Thyroid gland (tissue), 4 donors: Measurements from ENCODE around the gene UBIAD1.

ENCODE experiments used
- CTCF ChIP-seq, 6 experiments: fragments of 200-600 bp in 3 of 6; fragments of 450-650 bp in 3 of 6; sonication (generic) in 3 of 6; IDR thresholded peaks; one replicate each; pipeline ENCODE4 v1.5.1; 2016 to 2019; ENCODE audit warnings: antibody characterized with exemption in 6 of 6, mild to moderate bottlenecking in 2 of 6, inconsistent platforms in 1 of 6, moderate library complexity in 1 of 6
- POLR2A ChIP-seq, 2 donors: fragments of 450-650 bp; IDR thresholded peaks; one replicate each; pipeline ENCODE4 v1.6.1; 2017; ENCODE audit warnings: antibody characterized with exemption in 2 of 2, mild to moderate bottlenecking in 2 of 2, moderate library complexity in 1 of 2

DNA sequence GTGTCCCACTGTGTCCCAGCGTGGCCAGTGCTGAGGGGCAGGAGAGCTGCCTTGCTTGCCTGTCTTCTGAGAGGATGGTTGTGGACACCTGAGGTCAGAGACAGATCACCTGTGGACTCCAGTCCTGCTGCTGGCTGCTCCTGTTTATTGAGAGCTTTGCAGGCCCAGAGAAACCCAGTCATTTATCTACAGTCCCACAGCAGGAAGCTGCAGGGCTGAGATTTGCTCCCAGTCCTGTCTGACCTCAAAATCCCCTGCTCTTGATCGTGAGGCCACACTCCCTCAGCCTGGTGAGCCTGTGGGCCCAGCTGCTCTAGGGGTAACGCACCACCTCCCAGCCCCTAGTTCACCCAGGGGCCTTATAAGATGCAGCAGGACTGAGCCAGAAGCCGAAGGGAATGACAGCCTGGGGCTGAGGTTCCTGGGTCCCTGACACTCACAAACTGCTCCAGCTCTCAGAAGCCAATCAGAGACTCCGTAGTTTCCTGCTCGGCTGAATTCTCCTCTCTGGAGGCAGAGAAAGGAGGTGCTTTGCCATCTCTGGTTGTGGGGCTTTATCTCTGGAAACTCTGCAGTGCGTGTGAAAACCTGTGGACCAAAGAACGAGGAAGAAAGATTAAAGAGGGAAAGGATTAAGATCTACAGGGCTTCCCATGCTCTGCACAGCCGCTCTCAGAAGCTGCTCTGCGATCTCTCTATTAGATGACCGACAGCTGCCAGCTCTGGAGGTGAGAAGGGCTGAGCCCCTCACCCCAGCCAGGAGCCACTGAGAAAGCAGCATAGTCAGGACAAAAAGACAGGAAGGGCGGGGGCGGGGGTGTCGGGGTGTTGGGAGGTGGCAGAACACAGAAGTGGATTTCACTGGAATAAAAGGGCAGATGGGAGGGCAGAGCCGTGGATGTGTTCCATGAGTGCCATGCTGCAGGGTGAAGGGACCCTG is 39.1 kb downstream of the UBIAD1 start:
- TF ChIP-seq CTCF (IDR thresholded peaks at IDR 0.05) (no peak), POLR2A (IDR thresholded peaks at IDR 0.05) (no peak)
